WTC11 (cell line): ENCODE results near the gene ZNF329. TPM values are rescaled to one million over a fixed set of nuclear protein-coding genes. Genes with fewer than 3 reads are reported as not detected.
A peak's percentile ranks its signal among the peaks of the same experiment; 100 is the strongest.

ENCODE experiments used
- ATAC-seq: fragments of 200-7000 bp; cut with Tn5 transposase; 2 replicates; pipeline ENCODE4 v1.10.0; 2021; ENCODE audit warnings: mild to moderate bottlenecking, moderate library complexity
- CTCF ChIA-PET: fragments of 300-600 bp; sonication (Branson Sonifier 250); formaldehyde crosslinking; loops from one replicate; lab custom pipeline; 2021; ENCODE audit warnings: antibody characterized with exemption; lab: Charles Lee
- POLR2A ChIA-PET: fragments of 350-600 bp; sonication (Branson Sonifier 250); formaldehyde crosslinking; loops from one replicate; lab custom pipeline; 2021; ENCODE audit warnings: antibody characterized with exemption; lab: Charles Lee
- DNase-seq: peaks from one replicate; pipeline ENCODE4 v3.0.0; 2021; ENCODE audit warnings: low spot score
- H3K27ac Mint-ChIP-seq: 2 replicates; pipeline ENCODE4 v1.8.0; 2021; ENCODE audit warnings: mixed read lengths
- H3K27me3 Mint-ChIP-seq: 2 replicates; pipeline ENCODE4 v1.8.0; 2021; ENCODE audit warnings: low read depth, mild to moderate bottlenecking, moderate library complexity, mixed read lengths
- H3K36me3 Mint-ChIP-seq: 2 replicates; pipeline ENCODE4 v1.8.0; 2021; ENCODE audit warnings: mixed read lengths
- H3K4me1 Mint-ChIP-seq: 2 replicates; pipeline ENCODE4 v1.8.0; 2022; ENCODE audit warnings: mixed read lengths
- H3K4me3 Mint-ChIP-seq: 2 replicates; pipeline ENCODE4 v1.8.0; 2021; ENCODE audit warnings: mild to moderate bottlenecking, moderate library complexity, mixed read lengths
- H3K9me3 Mint-ChIP-seq: 2 replicates; pipeline ENCODE4 v1.8.0; 2021; ENCODE audit warnings: mixed read lengths
- CTCF ChIP-seq: fragments of 200-600 bp; IDR thresholded peaks from 2 replicates; pipeline ENCODE4 v1.8.0; 2022; ENCODE audit warnings: antibody characterized with exemption
- ERG ChIP-seq: fragments of 250-450 bp; sonication (Bioruptor Pico); IDR thresholded peaks from 2 replicates; pipeline ENCODE4 v1.8.0; 2021; ENCODE audit warnings: mild to moderate bottlenecking
- FOXK1 ChIP-seq: sonication (generic); formaldehyde crosslinking; IDR thresholded peaks from 2 replicates; pipeline ENCODE4 v1.8.0; 2022; ENCODE audit warnings: mild to moderate bottlenecking, moderate library complexity, missing genetic modification reagents
- IRF1 ChIP-seq: sonication (generic); formaldehyde crosslinking; IDR thresholded peaks from 2 replicates; pipeline ENCODE4 v1.8.0; 2023; ENCODE audit warnings: missing genetic modification reagents
- JAZF1 ChIP-seq: fragments of 250-450 bp; sonication (Bioruptor Pico); IDR thresholded peaks from 2 replicates; pipeline ENCODE4 v1.9.0; 2021; ENCODE audit warnings: moderate library complexity, mild to moderate bottlenecking, inconsistent platforms
- NFYB ChIP-seq: sonication (generic); formaldehyde crosslinking; conservative IDR thresholded peaks from 2 replicates; pipeline ENCODE4 v1.8.0; 2022; ENCODE audit warnings: low read depth, missing genetic modification reagents
- NR3C1 ChIP-seq: sonication (generic); formaldehyde crosslinking; conservative IDR thresholded peaks from 2 replicates; pipeline ENCODE4 v1.8.1; 2023; ENCODE audit warnings: low read depth, mild to moderate bottlenecking, missing genetic modification reagents
- SMAD3 ChIP-seq: sonication (generic); formaldehyde crosslinking; IDR thresholded peaks from 2 replicates; pipeline ENCODE4 v1.8.0; 2022; ENCODE audit warnings: missing genetic modification reagents, mild to moderate bottlenecking, borderline replicate concordance
- SP1 ChIP-seq: sonication (generic); formaldehyde crosslinking; conservative IDR thresholded peaks from 2 replicates; pipeline ENCODE4 v1.8.1; 2022; ENCODE audit warnings: missing genetic modification reagents
- ZBTB21 ChIP-seq: sonication (generic); formaldehyde crosslinking; IDR thresholded peaks from 2 replicates; pipeline ENCODE4 v1.8.1; 2023; ENCODE audit warnings: mild to moderate bottlenecking, missing genetic modification reagents, borderline replicate concordance
- ZNF121 ChIP-seq: sonication (generic); formaldehyde crosslinking; IDR thresholded peaks from 2 replicates; pipeline ENCODE4 v1.8.0; 2023; ENCODE audit warnings: missing genetic modification reagents
- ZNF671 ChIP-seq: fragments of 250-450 bp; sonication (Bioruptor Pico); IDR thresholded peaks from 2 replicates; pipeline ENCODE4 v1.8.0; 2021; ENCODE audit warnings: mild to moderate bottlenecking
- total RNA-seq: library from RNA; stranded (reverse); gene quantifications from 3 replicates; pipeline ENCODE4 v1.2.3, GENCODE V29; 2021
- TF ChIP-seq, protein P1 (sequence below): sonication (generic); formaldehyde crosslinking; IDR thresholded peaks from 2 replicates; pipeline ENCODE4 v1.8.1; 2023; ENCODE audit warnings: mild to moderate bottlenecking, missing genetic modification reagents
- TF ChIP-seq, protein P2 (sequence below): sonication (generic); formaldehyde crosslinking; conservative IDR thresholded peaks from 2 replicates; pipeline ENCODE4 v1.8.1; 2022; ENCODE audit warnings: mild to moderate bottlenecking, missing genetic modification reagents
- TF ChIP-seq, protein P3 (sequence below): sonication (generic); formaldehyde crosslinking; conservative IDR thresholded peaks from 2 replicates; pipeline ENCODE4 v1.8.1; 2023; ENCODE audit warnings: mild to moderate bottlenecking, low read depth, missing genetic modification reagents, moderate library complexity

ZNF329 gene
- total RNA-seq, 1 experiment from 2014 or later: 16.3 TPM

DNA sequence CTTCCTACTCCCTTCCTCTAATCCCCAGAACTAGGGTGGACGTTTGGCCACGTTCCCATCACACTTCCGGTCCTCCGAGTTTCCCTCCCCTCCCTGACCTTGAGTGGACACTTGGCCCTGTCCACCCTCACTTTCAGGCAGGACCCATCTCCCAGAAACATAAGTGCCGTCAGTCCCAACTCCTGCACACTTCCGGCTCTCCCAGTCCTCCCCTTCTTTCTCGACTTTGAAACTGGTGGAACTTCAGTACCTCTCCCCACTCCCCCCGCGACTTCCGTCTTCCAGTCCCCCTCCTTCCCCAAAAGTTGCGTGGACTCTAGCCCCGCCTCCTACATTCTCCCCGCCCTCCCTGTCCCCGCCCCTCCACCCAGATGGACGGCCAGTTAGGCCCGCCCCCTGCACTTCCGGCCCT is 32.0 kb upstream of the ZNF329 start (continued):
- TF ChIP-seq, protein P1, sequence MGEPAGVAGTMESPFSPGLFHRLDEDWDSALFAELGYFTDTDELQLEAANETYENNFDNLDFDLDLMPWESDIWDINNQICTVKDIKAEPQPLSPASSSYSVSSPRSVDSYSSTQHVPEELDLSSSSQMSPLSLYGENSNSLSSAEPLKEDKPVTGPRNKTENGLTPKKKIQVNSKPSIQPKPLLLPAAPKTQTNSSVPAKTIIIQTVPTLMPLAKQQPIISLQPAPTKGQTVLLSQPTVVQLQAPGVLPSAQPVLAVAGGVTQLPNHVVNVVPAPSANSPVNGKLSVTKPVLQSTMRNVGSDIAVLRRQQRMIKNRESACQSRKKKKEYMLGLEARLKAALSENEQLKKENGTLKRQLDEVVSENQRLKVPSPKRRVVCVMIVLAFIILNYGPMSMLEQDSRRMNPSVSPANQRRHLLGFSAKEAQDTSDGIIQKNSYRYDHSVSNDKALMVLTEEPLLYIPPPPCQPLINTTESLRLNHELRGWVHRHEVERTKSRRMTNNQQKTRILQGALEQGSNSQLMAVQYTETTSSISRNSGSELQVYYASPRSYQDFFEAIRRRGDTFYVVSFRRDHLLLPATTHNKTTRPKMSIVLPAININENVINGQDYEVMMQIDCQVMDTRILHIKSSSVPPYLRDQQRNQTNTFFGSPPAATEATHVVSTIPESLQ: no peak
- TF ChIP-seq ZNF671 (no peak), IRF1 (CRISPR knock-in tag) (no peak), SP1 (no peak), NR3C1 (CRISPR knock-in tag) (no peak), ZNF121 (CRISPR knock-in tag) (no peak), NFYB (no peak), JAZF1 (CRISPR knock-in tag) (no peak)

GRCh38 chr19:58181902-58182576 is 31.4 kb upstream of the ZNF329 start:
- ATAC-seq (peak; percentile 9), DNase-seq (peak; percentile 79)
- Mint-ChIP-seq H3K9me3 (peaks cover 21% of the 10 kb centered on the region), H3K4me1 (peaks cover 10% of the 10 kb centered on the region), H3K27me3 (no peaks in the 10 kb centered on the region), H3K4me3 (peak overlapping the region; percentile 91), H3K27ac (peak overlapping the region; percentile 91), H3K36me3 (peaks cover 45% of the 10 kb centered on the region)
- peak; percentile 62 for TF ChIP-seq CTCF
- TF ChIP-seq SMAD3 (CRISPR knock-in tag): no peak
- TF ChIP-seq, protein P2, sequence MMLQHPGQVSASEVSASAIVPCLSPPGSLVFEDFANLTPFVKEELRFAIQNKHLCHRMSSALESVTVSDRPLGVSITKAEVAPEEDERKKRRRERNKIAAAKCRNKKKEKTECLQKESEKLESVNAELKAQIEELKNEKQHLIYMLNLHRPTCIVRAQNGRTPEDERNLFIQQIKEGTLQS (CRISPR knock-in tag): no peak
- ChIA-PET CTCF (interaction anchor here (0.9 to 1.3 kb wide), 2 partner anchors 11 to 22 kb away, joined by 3 to 7 read pairs; no protein-coding TSS in a partner anchor), POLR2A (interaction anchor here (1.0 to 1.4 kb wide), 2 partner anchors 46 to 179 kb away, joined by 5 read pairs; partner anchors contain the start of genes ZNF544 and ZNF606)

GRCh38 chr19:58170860-58171259 is 20.3 kb upstream of the ZNF329 start:
- Mint-ChIP-seq H3K4me3 (no peak overlapping the region), H3K27ac (no peak overlapping the region), H3K27me3 (peaks cover 42% of the 10 kb centered on the region), H3K36me3 (peaks cover 26% of the 10 kb centered on the region), H3K4me1 (no peaks in the 10 kb centered on the region), H3K9me3 (peaks cover 62% of the 10 kb centered on the region)
- POLR2A ChIA-PET: no interaction called here
- TF ChIP-seq ZBTB21 (CRISPR knock-in tag) (no peak), ERG (no peak), FOXK1 (CRISPR knock-in tag) (no peak)
- TF ChIP-seq, protein P3, sequence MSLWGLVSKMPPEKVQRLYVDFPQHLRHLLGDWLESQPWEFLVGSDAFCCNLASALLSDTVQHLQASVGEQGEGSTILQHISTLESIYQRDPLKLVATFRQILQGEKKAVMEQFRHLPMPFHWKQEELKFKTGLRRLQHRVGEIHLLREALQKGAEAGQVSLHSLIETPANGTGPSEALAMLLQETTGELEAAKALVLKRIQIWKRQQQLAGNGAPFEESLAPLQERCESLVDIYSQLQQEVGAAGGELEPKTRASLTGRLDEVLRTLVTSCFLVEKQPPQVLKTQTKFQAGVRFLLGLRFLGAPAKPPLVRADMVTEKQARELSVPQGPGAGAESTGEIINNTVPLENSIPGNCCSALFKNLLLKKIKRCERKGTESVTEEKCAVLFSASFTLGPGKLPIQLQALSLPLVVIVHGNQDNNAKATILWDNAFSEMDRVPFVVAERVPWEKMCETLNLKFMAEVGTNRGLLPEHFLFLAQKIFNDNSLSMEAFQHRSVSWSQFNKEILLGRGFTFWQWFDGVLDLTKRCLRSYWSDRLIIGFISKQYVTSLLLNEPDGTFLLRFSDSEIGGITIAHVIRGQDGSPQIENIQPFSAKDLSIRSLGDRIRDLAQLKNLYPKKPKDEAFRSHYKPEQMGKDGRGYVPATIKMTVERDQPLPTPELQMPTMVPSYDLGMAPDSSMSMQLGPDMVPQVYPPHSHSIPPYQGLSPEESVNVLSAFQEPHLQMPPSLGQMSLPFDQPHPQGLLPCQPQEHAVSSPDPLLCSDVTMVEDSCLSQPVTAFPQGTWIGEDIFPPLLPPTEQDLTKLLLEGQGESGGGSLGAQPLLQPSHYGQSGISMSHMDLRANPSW (CRISPR knock-in tag): no peak
- CTCF ChIA-PET: interaction anchor here (0.8 to 1.3 kb wide), 2 partner anchors 11 to 149 kb away, joined by 4 to 7 read pairs; no protein-coding TSS in a partner anchor
- DNase-seq: no peak
- ATAC-seq: no peak
